ENCODE measurements around the gene BZW1. TPM values are rescaled to one million over a fixed set of nuclear protein-coding genes. Genes with fewer than 3 reads are reported as not detected.

Gene BZW1
- total RNA-seq, 1 donor from 2014 or later: 158 TPM

Other genes starting within 250 kb of the BZW1 start
- 119 TPM for gene AOX1, start 225.9 kb upstream of the BZW1 start, total RNA-seq
- 98.8 TPM for gene CLK1, start 52.7 kb downstream of the BZW1 start, total RNA-seq
- 38.4 TPM for gene PPIL3, start 77.2 kb downstream of the BZW1 start, total RNA-seq
- gene NIF3L1, start 77.5 kb downstream of the BZW1 start, total RNA-seq: 16.9 TPM
- gene ORC2, start 151.8 kb downstream of the BZW1 start, total RNA-seq: 29.3 TPM